Kidney epithelial cell (primary cell): Measurements from ENCODE around the gene GPR65. TPM values are rescaled to one million over a fixed set of nuclear protein-coding genes. Genes with fewer than 3 reads are reported as not detected.

Experiments used
- DNase-seq: peaks from one replicate; pipeline ENCODE4 v3.0.0-alpha.2; 2010; ENCODE audit warnings: low read depth
- H3K27me3 ChIP-seq: 2 replicates; pipeline ENCODE4 v1.6.0; 2011; ENCODE audit warnings: low read length; ENCODE audit not compliant: control insufficient read depth, insufficient read depth
- H3K36me3 ChIP-seq: 2 replicates; pipeline ENCODE4 v1.5.1; 2011; ENCODE audit warnings: low read length; ENCODE audit not compliant: control insufficient read depth, insufficient read depth
- H3K4me3 ChIP-seq: 2 replicates; pipeline ENCODE4 v1.5.1; 2011; ENCODE audit warnings: low read depth, mild to moderate bottlenecking, control low read depth, low read length
- total RNA-seq: library from RNA; depleted of rRNA; stranded (reverse); fragments of >200 nt; gene quantifications from 2 replicates; pipeline ENCODE4 v1.2.3, GENCODE V29; 2015
- TF ChIP-seq, protein P1 (sequence below): IDR thresholded peaks from 2 replicates; pipeline ENCODE4 v1.5.1; 2011; ENCODE audit warnings: mild to moderate bottlenecking, moderate library complexity, low read length, control low read depth, inconsistent platforms; ENCODE audit not compliant: insufficient read depth, poor library complexity, severe bottlenecking

Gene GPR65
- total RNA-seq, 1 donor from 2014 or later: not detected

DNA sequence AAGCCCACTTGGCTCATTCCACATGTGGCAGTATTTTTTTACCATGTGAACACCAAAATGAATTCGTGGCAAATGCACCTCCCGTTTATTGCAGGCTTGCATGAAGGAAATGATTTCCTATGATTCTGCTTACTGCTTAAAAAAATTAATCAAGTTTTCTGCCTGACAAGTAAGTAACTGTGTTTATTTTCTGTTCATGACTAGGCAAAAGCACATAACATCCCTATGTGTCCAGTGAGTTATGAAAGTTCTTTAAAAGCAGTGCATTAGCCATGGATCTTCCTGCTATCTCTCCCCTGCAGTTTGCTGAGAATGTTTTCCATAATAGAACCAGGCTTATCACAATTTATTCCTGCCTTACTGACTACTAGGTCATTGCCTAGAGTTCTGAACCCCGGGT lies 20.4 kb downstream of the GPR65 start:
- H3K36me3 ChIP-seq: no peaks in the 10 kb centered on the region
- H3K27me3 ChIP-seq: no peaks in the 10 kb centered on the region
- H3K4me3 ChIP-seq: no peak overlapping the region
- no peak for DNase-seq
- TF ChIP-seq, protein P1, sequence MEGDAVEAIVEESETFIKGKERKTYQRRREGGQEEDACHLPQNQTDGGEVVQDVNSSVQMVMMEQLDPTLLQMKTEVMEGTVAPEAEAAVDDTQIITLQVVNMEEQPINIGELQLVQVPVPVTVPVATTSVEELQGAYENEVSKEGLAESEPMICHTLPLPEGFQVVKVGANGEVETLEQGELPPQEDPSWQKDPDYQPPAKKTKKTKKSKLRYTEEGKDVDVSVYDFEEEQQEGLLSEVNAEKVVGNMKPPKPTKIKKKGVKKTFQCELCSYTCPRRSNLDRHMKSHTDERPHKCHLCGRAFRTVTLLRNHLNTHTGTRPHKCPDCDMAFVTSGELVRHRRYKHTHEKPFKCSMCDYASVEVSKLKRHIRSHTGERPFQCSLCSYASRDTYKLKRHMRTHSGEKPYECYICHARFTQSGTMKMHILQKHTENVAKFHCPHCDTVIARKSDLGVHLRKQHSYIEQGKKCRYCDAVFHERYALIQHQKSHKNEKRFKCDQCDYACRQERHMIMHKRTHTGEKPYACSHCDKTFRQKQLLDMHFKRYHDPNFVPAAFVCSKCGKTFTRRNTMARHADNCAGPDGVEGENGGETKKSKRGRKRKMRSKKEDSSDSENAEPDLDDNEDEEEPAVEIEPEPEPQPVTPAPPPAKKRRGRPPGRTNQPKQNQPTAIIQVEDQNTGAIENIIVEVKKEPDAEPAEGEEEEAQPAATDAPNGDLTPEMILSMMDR: no peak

DNA sequence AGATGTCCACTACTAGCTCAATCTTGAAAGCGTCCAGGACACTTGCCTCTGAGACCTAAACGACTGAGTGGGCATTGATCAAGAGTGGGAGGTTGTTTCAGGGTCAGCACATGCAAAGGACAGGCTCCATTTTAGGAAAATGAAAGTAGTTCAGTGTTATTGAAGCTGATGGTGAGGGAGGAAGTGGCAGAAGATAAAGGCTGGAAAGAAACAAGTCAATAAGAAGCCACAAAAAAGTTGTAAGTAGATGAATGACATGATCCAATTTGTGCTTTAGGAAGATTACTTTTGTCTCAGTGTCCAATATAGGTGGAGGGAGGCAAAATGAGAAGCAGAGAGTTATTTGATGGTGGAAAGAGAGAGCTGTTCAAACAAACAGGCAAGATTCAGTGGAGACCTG lies 22.0 kb downstream of the GPR65 start:
- no peaks in the 10 kb centered on the region for H3K27me3 ChIP-seq
- no peak overlapping the region for H3K4me3 ChIP-seq
- no peaks in the 10 kb centered on the region for H3K36me3 ChIP-seq
- TF ChIP-seq, protein P1: no peak
- DNase-seq: no peak

DNA sequence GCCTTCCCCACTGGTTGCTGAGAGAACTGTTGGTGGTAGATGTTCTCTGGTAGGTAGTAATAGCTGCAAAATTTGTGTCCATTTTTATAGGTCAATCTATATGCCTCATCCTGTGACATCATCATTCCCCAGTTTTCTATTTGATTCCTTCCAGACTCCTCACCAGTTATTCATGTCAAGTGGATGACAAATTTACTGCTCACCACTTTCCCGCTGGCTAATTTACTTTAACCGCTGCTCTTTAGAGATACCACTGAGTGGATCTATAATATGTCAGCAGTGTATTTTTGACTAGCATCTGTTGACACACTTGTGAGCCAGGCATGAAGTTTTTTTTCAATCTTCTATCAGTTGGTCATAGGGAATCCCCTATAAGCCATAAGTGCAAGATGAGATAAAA lies 24.6 kb downstream of the GPR65 start:
- DNase-seq: no peak
- H3K4me3 ChIP-seq: no peak overlapping the region
- H3K27me3 ChIP-seq: no peaks in the 10 kb centered on the region
- TF ChIP-seq, protein P1: no peak
- no peaks in the 10 kb centered on the region for H3K36me3 ChIP-seq

DNA sequence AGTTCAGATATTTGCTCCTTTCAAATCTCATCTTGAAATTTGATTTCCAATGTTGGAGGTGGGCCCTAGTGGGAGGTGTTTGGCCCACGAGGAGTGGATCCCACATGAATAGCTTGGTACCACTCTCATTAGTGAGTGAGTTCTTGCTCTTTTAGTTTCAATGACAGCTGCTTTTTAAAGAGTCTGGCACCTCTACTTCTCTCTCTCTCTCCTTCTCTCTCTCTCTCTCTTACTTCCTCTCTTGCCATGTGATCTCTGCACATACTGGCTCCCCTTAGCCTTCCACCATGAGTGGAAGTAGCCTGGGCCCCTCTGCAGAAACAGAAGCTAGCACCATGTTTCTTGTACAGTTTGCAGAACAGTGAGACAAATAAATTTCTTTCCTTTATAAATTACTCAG lies 25.1 kb downstream of the GPR65 start:
- no peak overlapping the region for H3K4me3 ChIP-seq
- DNase-seq: no peak
- H3K36me3 ChIP-seq: no peaks in the 10 kb centered on the region
- TF ChIP-seq, protein P1: no peak
- H3K27me3 ChIP-seq: no peaks in the 10 kb centered on the region

DNA sequence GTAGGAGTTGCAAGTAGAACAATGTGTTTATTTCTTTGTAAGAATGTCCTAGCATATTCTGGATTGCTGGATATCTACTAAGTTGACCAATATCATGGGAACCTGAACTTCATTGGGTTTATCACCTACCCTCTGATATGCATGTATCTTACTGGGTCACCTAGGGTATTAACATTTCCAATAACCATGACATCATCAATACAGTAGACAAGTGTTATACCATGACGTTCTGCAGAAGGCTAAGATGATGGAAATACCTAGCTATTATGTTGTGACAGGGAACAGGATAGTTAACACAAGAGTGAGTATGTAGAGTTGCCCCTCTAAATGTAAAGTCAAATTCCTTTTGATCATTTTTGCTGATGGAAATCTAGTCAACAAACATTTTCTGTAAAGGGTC lies 26.0 kb downstream of the GPR65 start:
- H3K4me3 ChIP-seq: no peak overlapping the region

DNA sequence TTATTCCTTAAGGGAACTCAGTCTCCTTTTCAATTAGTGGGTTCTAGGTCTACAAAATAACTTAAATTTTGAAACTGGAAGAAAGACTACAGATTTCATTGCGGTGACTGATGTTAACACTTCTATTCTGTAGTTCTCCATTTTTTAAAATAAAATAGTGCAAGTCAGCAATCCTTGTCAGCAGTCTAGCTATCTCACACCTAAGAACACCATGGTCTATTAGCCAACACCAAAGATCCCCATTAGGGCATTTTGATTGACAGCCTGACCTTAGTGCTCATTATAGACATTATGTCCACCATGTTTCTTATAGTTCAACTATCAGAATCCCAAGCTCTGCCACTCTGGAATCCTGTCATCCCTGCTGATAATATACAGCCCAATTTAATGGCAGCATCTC lies 27.4 kb downstream of the GPR65 start:
- TF ChIP-seq, protein P1: no peak
- H3K27me3 ChIP-seq: no peaks in the 10 kb centered on the region
- H3K36me3 ChIP-seq: no peaks in the 10 kb centered on the region
- no peak overlapping the region for H3K4me3 ChIP-seq
- no peak for DNase-seq

More for the DNA sequence above, 26.0 kb downstream of the GPR65 start:
- no peak for DNase-seq
- no peaks in the 10 kb centered on the region for H3K27me3 ChIP-seq
- TF ChIP-seq, protein P1: no peak
- H3K36me3 ChIP-seq: no peaks in the 10 kb centered on the region
